GM12874 (cell line): ENCODE measurements around the gene KDM1A.

Experiments used
- CTCF ChIP-seq: IDR thresholded peaks from 2 replicates; pipeline ENCODE4 v1.5.1; 2011; ENCODE audit warnings: low read depth, mild to moderate bottlenecking, control low read depth, low read length, moderate library complexity; ENCODE audit not compliant: insufficient read depth

KDM1A gene

GRCh38 chr1:23027352-23027907, 8.2 kb downstream of the KDM1A start:
- TF ChIP-seq CTCF = no peak

- TF ChIP-seq CTCF = no peak
Observed at GRCh38 chr1:23029337-23029736, 10.1 kb downstream of the KDM1A start.

GRCh38 chr1:23035823-23036452, 16.7 kb downstream of the KDM1A start:
- TF ChIP-seq CTCF = no peak

- no peak for TF ChIP-seq CTCF
Observed at GRCh38 chr1:23037081-23037740, 17.9 kb downstream of the KDM1A start.

- no peak for TF ChIP-seq CTCF
Observed at GRCh38 chr1:23039308-23039826, 20.1 kb downstream of the KDM1A start.

- TF ChIP-seq CTCF = no peak
Observed at GRCh38 chr1:23040509-23040908, 21.2 kb downstream of the KDM1A start.

- no peak for TF ChIP-seq CTCF
Observed at GRCh38 chr1:23044035-23044434, 24.8 kb downstream of the KDM1A start.
